Measurements from ENCODE around the gene ZCCHC7. TPM values are rescaled to one million over a fixed set of nuclear protein-coding genes. Genes with fewer than 3 reads are reported as not detected.

ZCCHC7 gene
- total and polyA plus RNA-seq, 2 donors (not counting 3 experiments of a cell fraction or from before 2014, with no cell fraction given), result 7.4 to 14.8 TPM

DNA sequence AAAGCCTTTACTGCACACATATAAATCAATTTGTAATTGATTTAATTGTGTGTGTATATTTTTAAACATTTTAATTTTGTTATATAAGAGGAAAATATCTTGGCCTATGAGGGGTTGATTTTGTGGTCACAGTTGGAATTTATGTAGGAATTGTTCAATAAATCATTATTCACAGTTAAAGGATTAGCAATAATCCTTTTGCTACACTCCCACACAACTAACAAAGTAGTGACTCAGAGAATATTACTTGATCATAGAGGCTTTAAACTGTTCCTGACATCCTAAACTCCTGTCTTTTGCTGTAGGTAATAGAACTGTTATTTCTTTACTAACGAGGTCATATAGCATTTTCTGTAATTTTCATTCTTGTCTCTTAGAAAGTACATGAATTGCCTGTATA, 95.5 kb downstream of the ZCCHC7 start:
- Histone ChIP-seq H3K27me3 (ENCODE audit: control insufficient read depth in 2 of 2, insufficient read depth in 2 of 2, low read length in 2 of 2) (no peaks in the 10 kb centered on the region), H3K9me1 (replicated peaks; ENCODE audit: control insufficient read depth, extremely low read depth, insufficient read depth, low read length) (no peaks in the 10 kb centered on the region), H3K36me3 (ENCODE audit: control insufficient read depth in 2 of 2, extremely low read depth in 1 of 2, insufficient read depth in 2 of 2, low read length in 2 of 2) (no peaks in the 10 kb centered on the region), H3K4me3 (replicated peaks in 1 of 3; ENCODE audit: insufficient read depth in 1 of 3, low read depth in 1 of 3, low read length in 3 of 3) (no peak overlapping the region), H3K27ac (ENCODE audit: insufficient read depth, low read depth, low read length) (no peak overlapping the region), H3K9ac (replicated peaks; ENCODE audit: extremely low read depth, insufficient read depth, low read length) (no peak overlapping the region), H4K20me1 (replicated peaks; ENCODE audit: control insufficient read depth, extremely low read depth, insufficient read depth, low read length) (no peaks in the 10 kb centered on the region), H2AFZ (ENCODE audit: low read depth, low read length) (no peak overlapping the region), H3K4me1 (ENCODE audit: control insufficient read depth, extremely low read depth, insufficient read depth, low read length) (no peaks in the 10 kb centered on the region), H3K9me3 (replicated peaks; ENCODE audit: control insufficient read depth, insufficient read depth, low read length) (no peaks in the 10 kb centered on the region), H3K4me2 (ENCODE audit: insufficient read depth, low read length) (no peak overlapping the region), H3K79me2 (ENCODE audit: control insufficient read depth, insufficient read depth, low read length) (no peaks in the 10 kb centered on the region)
- DNase-seq (ENCODE audit: low read depth, low spot score) (no peak), FAIRE-seq (no peak)
- TF ChIP-seq POLR2A (IDR thresholded peaks at IDR 0.05; ENCODE audit: low read depth, low read length), result no peak
- TF ChIP-seq MYC (IDR thresholded peaks at IDR 0.05; ENCODE audit: low read depth, low read length), result no peak
- TF ChIP-seq FOS (IDR thresholded peaks at IDR 0.05; ENCODE audit: borderline replicate concordance, insufficient read depth, low read length), result no peak
- TF ChIP-seq, protein P1, sequence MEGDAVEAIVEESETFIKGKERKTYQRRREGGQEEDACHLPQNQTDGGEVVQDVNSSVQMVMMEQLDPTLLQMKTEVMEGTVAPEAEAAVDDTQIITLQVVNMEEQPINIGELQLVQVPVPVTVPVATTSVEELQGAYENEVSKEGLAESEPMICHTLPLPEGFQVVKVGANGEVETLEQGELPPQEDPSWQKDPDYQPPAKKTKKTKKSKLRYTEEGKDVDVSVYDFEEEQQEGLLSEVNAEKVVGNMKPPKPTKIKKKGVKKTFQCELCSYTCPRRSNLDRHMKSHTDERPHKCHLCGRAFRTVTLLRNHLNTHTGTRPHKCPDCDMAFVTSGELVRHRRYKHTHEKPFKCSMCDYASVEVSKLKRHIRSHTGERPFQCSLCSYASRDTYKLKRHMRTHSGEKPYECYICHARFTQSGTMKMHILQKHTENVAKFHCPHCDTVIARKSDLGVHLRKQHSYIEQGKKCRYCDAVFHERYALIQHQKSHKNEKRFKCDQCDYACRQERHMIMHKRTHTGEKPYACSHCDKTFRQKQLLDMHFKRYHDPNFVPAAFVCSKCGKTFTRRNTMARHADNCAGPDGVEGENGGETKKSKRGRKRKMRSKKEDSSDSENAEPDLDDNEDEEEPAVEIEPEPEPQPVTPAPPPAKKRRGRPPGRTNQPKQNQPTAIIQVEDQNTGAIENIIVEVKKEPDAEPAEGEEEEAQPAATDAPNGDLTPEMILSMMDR (IDR thresholded peaks at IDR 0.05; ENCODE audit: extremely low read depth in 1 of 2, insufficient read depth in 1 of 2, low read depth in 1 of 2, low read length in 2 of 2), result no peak
- no peak for TF ChIP-seq POLR2AphosphoS5 (IDR thresholded peaks at IDR 0.05; ENCODE audit: insufficient read depth, low read depth, low read length)
- dilution Hi-C loops (cut with MboI; ENCODE audit: extremely low pct_ligation_motif_present, low sequenced_read_pairs) (no loop called here), intact Hi-C loops (cut with micrococcal nuclease) (no loop called here)
- ChIA-PET CTCF (interaction anchor here (1.0 to 1.4 kb wide), 2 partner anchors 8 to 9 kb away, joined by 3 read pairs; no protein-coding TSS in a partner anchor), POLR2A (no interaction called here)
- BruUV-seq (replicated peaks), result no TSS peak

DNA sequence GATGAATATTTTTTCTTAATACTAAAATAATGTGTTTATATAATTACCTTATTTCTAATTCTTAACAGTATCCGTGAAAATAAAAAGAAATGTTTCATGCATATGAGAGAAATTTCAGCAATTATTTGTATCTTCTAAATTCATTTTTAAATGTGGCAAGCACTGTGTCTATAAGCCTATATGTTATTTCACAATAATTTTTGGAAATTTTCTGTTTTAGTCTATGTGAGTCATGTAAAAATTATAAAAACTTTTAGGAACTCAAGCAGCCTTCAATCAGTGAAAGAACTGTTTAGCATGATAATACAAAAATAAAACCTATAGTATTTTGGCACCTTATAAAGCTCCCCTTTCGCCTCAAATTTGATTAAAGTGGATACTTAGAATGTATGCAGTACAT, 96.8 kb downstream of the ZCCHC7 start:
- no peak for TF ChIP-seq GATA2 (IDR thresholded peaks at IDR 0.05; ENCODE audit: insufficient read depth, insufficient read length, low read depth, low read length)
- Histone ChIP-seq H3K9me3 (replicated peaks; ENCODE audit: control insufficient read depth, insufficient read depth, low read length) (no peaks in the 10 kb centered on the region), H3K27ac (ENCODE audit: insufficient read depth, low read depth, low read length) (no peak overlapping the region), H4K20me1 (replicated peaks; ENCODE audit: control insufficient read depth, extremely low read depth, insufficient read depth, low read length) (no peaks in the 10 kb centered on the region), H3K4me2 (ENCODE audit: insufficient read depth, low read length) (no peak overlapping the region), H3K36me3 (ENCODE audit: control insufficient read depth in 2 of 2, extremely low read depth in 1 of 2, insufficient read depth in 2 of 2, low read length in 2 of 2) (no peaks in the 10 kb centered on the region), H3K4me3 (replicated peaks in 1 of 3; ENCODE audit: insufficient read depth in 1 of 3, low read depth in 1 of 3, low read length in 3 of 3) (no peak overlapping the region), H3K27me3 (ENCODE audit: control insufficient read depth in 2 of 2, insufficient read depth in 2 of 2, low read length in 2 of 2) (no peaks in the 10 kb centered on the region), H3K9ac (replicated peaks; ENCODE audit: extremely low read depth, insufficient read depth, low read length) (no peak overlapping the region), H3K79me2 (ENCODE audit: control insufficient read depth, insufficient read depth, low read length) (no peaks in the 10 kb centered on the region), H2AFZ (ENCODE audit: low read depth, low read length) (no peak overlapping the region), H3K9me1 (replicated peaks; ENCODE audit: control insufficient read depth, extremely low read depth, insufficient read depth, low read length) (no peaks in the 10 kb centered on the region), H3K4me1 (ENCODE audit: control insufficient read depth, extremely low read depth, insufficient read depth, low read length) (no peaks in the 10 kb centered on the region)
- DNase-seq (ENCODE audit: low read depth, low spot score) (no peak), FAIRE-seq (no peak)
- no TSS peak for BruUV-seq (replicated peaks)
- intact Hi-C loops (cut with micrococcal nuclease) (no loop called here), dilution Hi-C loops (cut with MboI; ENCODE audit: extremely low pct_ligation_motif_present, low sequenced_read_pairs) (no loop called here)
- ChIA-PET POLR2A (no interaction called here), CTCF (interaction anchor here (1.2 kb wide), 1 partner anchor 9 kb away, joined by 4 read pairs; no protein-coding TSS in a partner anchor)
